PC-3 (cell line): ENCODE data around the gene ORC1. TPM values are rescaled to one million over a fixed set of nuclear protein-coding genes. Genes with fewer than 3 reads are reported as not detected.

Source experiments
- ATAC-seq: fragments of 200-7000 bp; cut with Tn5 transposase; 2 replicates; pipeline ENCODE4 v1.9.1; 2020; ENCODE audit warnings: mild to moderate bottlenecking, moderate library complexity
- BruUV-seq: library from RNA; stranded (reverse); fragments of 400-500 nt; replicated peaks from 2 replicates; lab custom pipeline; 2021; lab: Mats Ljungman, UMichigan
- CTCF ChIA-PET: fragments of 300-600 bp; sonication (Branson Sonifier 250); formaldehyde crosslinking; loops from one replicate; lab custom pipeline; 2022; ENCODE audit warnings: antibody characterized with exemption; lab: Charles Lee
- POLR2A ChIA-PET: fragments of 300-600 bp; sonication (Branson Sonifier 250); formaldehyde crosslinking; loops from one replicate; lab custom pipeline; 2022; ENCODE audit warnings: antibody characterized with exemption; ENCODE audit not compliant: unreplicated experiment; lab: Charles Lee
- DNase-seq: peaks from one replicate; pipeline ENCODE4 v3.0.0-alpha.2; 2015
- H2AFZ ChIP-seq: fragments of 300-600 bp; sonication (generic); 2 replicates; pipeline ENCODE4 v1.6.0; 2016; ENCODE audit warnings: antibody characterized with exemption, low read length
- H3F3A ChIP-seq: fragments of 300-600 bp; sonication (generic); one replicate; pipeline ENCODE4 v1.6.0; 2017; ENCODE audit warnings: antibody characterized with exemption, low read length, control low read depth, mild to moderate bottlenecking; ENCODE audit not compliant: unreplicated experiment
- H3K27ac ChIP-seq: fragments of 300-600 bp; sonication (generic); 2 replicates; pipeline ENCODE4 v1.5.1; 2016; ENCODE audit warnings: mild to moderate bottlenecking, low read length
- H3K27me3 ChIP-seq: fragments of 300-600 bp; sonication (generic); 2 replicates; pipeline ENCODE4 v1.6.1; 2016; ENCODE audit warnings: low read length, mixed read lengths
- H3K36me3 ChIP-seq: fragments of 300-600 bp; sonication (generic); 2 replicates; pipeline ENCODE4 v1.6.1; 2016; ENCODE audit warnings: low read depth, mixed run types, low read length, mixed read lengths
- H3K4me1 ChIP-seq: fragments of 300-600 bp; sonication (generic); 2 replicates; pipeline ENCODE4 v1.5.1; 2016; ENCODE audit warnings: low read length; ENCODE audit not compliant: insufficient read depth
- H3K4me2 ChIP-seq: fragments of 300-600 bp; sonication (generic); 2 replicates; pipeline ENCODE4 v1.6.0; 2016; ENCODE audit warnings: low read length
- H3K4me3 ChIP-seq: fragments of 300-600 bp; sonication (generic); 2 replicates; pipeline ENCODE4 v1.5.1; 2016; ENCODE audit warnings: mild to moderate bottlenecking, low read length, mixed read lengths
- H3K79me2 ChIP-seq: fragments of 300-600 bp; sonication (generic); 2 replicates; pipeline ENCODE4 v1.6.1; 2017; ENCODE audit warnings: low read length, mixed read lengths
- H3K9ac ChIP-seq: fragments of 300-600 bp; sonication (generic); 2 replicates; pipeline ENCODE4 v1.6.0; 2016; ENCODE audit warnings: mild to moderate bottlenecking, low read length
- H3K9me2 ChIP-seq: fragments of 300-600 bp; sonication (generic); replicated peaks from 2 replicates; pipeline ENCODE4 v1.6.1; 2016; ENCODE audit warnings: mixed run types, low read length, mixed read lengths
- H3K9me3 ChIP-seq: fragments of 300-600 bp; sonication (generic); 2 replicates; pipeline ENCODE4 v1.6.1; 2016; ENCODE audit warnings: low read length, mixed read lengths
- H4K20me1 ChIP-seq: fragments of 300-600 bp; sonication (generic); 2 replicates; pipeline ENCODE4 v1.6.1; 2016; ENCODE audit warnings: low read length, mixed read lengths
- EZH2 ChIP-seq: fragments of 300-600 bp; sonication (generic); IDR thresholded peaks from one replicate; pipeline ENCODE4 v1.6.1; 2017; ENCODE audit warnings: antibody characterized with exemption, mild to moderate bottlenecking, low read length; ENCODE audit not compliant: unreplicated experiment
- EZH2phosphoT487 ChIP-seq: fragments of 300-600 bp; sonication (generic); IDR thresholded peaks from 2 replicates; pipeline ENCODE4 v1.6.1; 2018; ENCODE audit warnings: mild to moderate bottlenecking, antibody characterized with exemption, low read length, borderline replicate concordance
- intact Hi-C: fragments of 100-400 bp; cut with micrococcal nuclease; formaldehyde crosslinking; loops from 2 replicates; pipeline ENCODE4 v1.9.0; 2023
- total RNA-seq: library from RNA; depleted of rRNA; stranded (reverse); fragments of >200 nt; gene quantifications from 2 replicates; pipeline ENCODE4 v1.2.3, GENCODE V29; 2014
- TF ChIP-seq, protein P1 (sequence below): fragments of 300-600 bp; sonication (generic); conservative IDR thresholded peaks from 2 replicates; pipeline ENCODE4 v1.5.1; 2017; ENCODE audit warnings: antibody characterized with exemption, low read depth, mild to moderate bottlenecking, low read length

Gene ORC1
- total RNA-seq, 1 experiment from 2014 or later: 23.7 TPM

- Histone ChIP-seq H3K79me2 (no peaks in the 10 kb centered on the region), H3K9me3 (no peaks in the 10 kb centered on the region), H3K9ac (no peak overlapping the region), H3K4me3 (no peak overlapping the region), H3K9me2 (no peaks in the 10 kb centered on the region), H3K36me3 (peaks cover 19% of the 10 kb centered on the region), H4K20me1 (no peaks in the 10 kb centered on the region), H3F3A (no peaks in the 10 kb centered on the region), H3K27ac (no peak overlapping the region), H3K4me1 (no peaks in the 10 kb centered on the region), H3K4me2 (no peak overlapping the region), H2AFZ (no peak overlapping the region), H3K27me3 (no peaks in the 10 kb centered on the region)
- DNase-seq (no peak), ATAC-seq (no peak)
- CTCF ChIA-PET: no interaction called here
- POLR2A ChIA-PET: no interaction called here
- no TSS peak for BruUV-seq
- intact Hi-C loops: no loop called here
- TF ChIP-seq, protein P1, sequence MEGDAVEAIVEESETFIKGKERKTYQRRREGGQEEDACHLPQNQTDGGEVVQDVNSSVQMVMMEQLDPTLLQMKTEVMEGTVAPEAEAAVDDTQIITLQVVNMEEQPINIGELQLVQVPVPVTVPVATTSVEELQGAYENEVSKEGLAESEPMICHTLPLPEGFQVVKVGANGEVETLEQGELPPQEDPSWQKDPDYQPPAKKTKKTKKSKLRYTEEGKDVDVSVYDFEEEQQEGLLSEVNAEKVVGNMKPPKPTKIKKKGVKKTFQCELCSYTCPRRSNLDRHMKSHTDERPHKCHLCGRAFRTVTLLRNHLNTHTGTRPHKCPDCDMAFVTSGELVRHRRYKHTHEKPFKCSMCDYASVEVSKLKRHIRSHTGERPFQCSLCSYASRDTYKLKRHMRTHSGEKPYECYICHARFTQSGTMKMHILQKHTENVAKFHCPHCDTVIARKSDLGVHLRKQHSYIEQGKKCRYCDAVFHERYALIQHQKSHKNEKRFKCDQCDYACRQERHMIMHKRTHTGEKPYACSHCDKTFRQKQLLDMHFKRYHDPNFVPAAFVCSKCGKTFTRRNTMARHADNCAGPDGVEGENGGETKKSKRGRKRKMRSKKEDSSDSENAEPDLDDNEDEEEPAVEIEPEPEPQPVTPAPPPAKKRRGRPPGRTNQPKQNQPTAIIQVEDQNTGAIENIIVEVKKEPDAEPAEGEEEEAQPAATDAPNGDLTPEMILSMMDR: no peak
- TF ChIP-seq EZH2 (no peak), EZH2phosphoT487 (no peak)
Measured at GRCh38 chr1:52432807-52433206, 28.6 kb upstream of the ORC1 start.

- ChIA-PET CTCF (no interaction called here), POLR2A (no interaction called here)
- Histone ChIP-seq H3K27ac (no peak overlapping the region), H3K9ac (no peak overlapping the region), H3K9me3 (no peaks in the 10 kb centered on the region), H3K79me2 (no peaks in the 10 kb centered on the region), H4K20me1 (no peaks in the 10 kb centered on the region), H3K27me3 (no peaks in the 10 kb centered on the region), H3K9me2 (no peaks in the 10 kb centered on the region), H3K4me2 (no peak overlapping the region), H2AFZ (no peak overlapping the region), H3K4me1 (peaks cover 14% of the 10 kb centered on the region; the same call in 1 of the 2 replicates), H3F3A (no peaks in the 10 kb centered on the region), H3K4me3 (no peak overlapping the region), H3K36me3 (peaks cover 28% of the 10 kb centered on the region)
- DNase-seq (no peak), ATAC-seq (no peak)
- intact Hi-C loops: no loop called here
- no TSS peak for BruUV-seq
- TF ChIP-seq EZH2 (no peak), EZH2phosphoT487 (no peak)
- TF ChIP-seq, protein P1: no peak
Measured at GRCh38 chr1:52427152-52427551, 22.9 kb upstream of the ORC1 start.

DNA sequence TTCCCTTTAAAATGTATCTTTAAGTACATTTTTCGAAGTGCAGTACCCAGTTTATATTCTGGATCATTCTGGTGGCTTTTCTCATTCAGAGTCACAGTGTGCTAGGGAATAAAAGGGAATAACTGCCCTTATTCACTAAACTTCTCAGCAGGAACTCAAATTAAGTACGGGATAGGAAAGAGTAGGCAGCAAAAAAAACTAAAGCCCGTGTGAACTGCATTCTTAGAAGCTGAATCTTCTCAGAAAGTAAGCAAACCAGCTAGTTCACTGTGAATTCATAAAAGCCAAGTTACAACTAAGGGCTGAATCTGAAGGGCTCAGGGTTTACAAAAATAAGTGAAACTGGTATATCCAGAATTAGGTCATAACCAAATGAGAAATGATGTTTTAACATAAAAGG, 22.1 kb upstream of the ORC1 start:
- ATAC-seq (peak; percentile 15; the same call in 1 of the 2 replicates), DNase-seq (peak; percentile 61)
- Histone ChIP-seq H2AFZ (no peak overlapping the region), H3K9me3 (no peaks in the 10 kb centered on the region), H3K4me3 (no peak overlapping the region), H3K36me3 (peaks cover 35% of the 10 kb centered on the region), H3K4me2 (peak overlapping the region; percentile 24; the same call in 1 of the 2 replicates), H4K20me1 (no peaks in the 10 kb centered on the region), H3K27me3 (no peaks in the 10 kb centered on the region), H3K4me1 (peaks cover 14% of the 10 kb centered on the region; the same call in 1 of the 2 replicates), H3K9ac (no peak overlapping the region), H3K27ac (no peak overlapping the region), H3K9me2 (no peaks in the 10 kb centered on the region), H3F3A (no peaks in the 10 kb centered on the region), H3K79me2 (no peaks in the 10 kb centered on the region)
- CTCF ChIA-PET: no interaction called here
- no TSS peak for BruUV-seq
- POLR2A ChIA-PET: no interaction called here
- TF ChIP-seq EZH2phosphoT487: no peak
- TF ChIP-seq, protein P1: no peak
- intact Hi-C loops: no loop called here
